Esophagus muscularis mucosa (tissue), 4 donors: Measurements from ENCODE around the gene EBF3.

Experiments used
- CTCF ChIP-seq, 3 experiments: fragments of 200-600 bp in 2 of 3; fragments of 450-650 bp in 1 of 3; sonication (generic) in 2 of 3; IDR thresholded peaks; one replicate each; pipeline ENCODE4 v1.5.1; 2017 to 2019; ENCODE audit warnings: antibody characterized with exemption in 3 of 3, mild to moderate bottlenecking in 2 of 3, moderate library complexity in 1 of 3
- EP300 ChIP-seq: sonication (generic); formaldehyde crosslinking; IDR thresholded peaks from one replicate; pipeline ENCODE4 v1.6.1; 2017; ENCODE audit warnings: antibody characterized with exemption
- POLR2A ChIP-seq: fragments of 450-650 bp; IDR thresholded peaks from one replicate; pipeline ENCODE4 v1.6.1; 2017; ENCODE audit warnings: antibody characterized with exemption, moderate library complexity, mild to moderate bottlenecking, low read depth
- POLR2AphosphoS5 ChIP-seq, 2 donors: sonication (generic); formaldehyde crosslinking; IDR thresholded peaks; one replicate each; pipeline ENCODE4 v1.6.1; 2017; ENCODE audit warnings: antibody characterized with exemption in 2 of 2

GRCh38 chr10:129865413-129865812 is 98.7 kb downstream of the EBF3 start:
- TF ChIP-seq POLR2AphosphoS5 (IDR thresholded peaks at IDR 0.05) = no peak
- TF ChIP-seq EP300 = no peak
- TF ChIP-seq CTCF (IDR thresholded peaks at IDR 0.05) = no peak
- no peak for TF ChIP-seq POLR2A
